Right ventricle myocardium inferior (tissue), 1 donor: ENCODE measurements around the gene RNPEPL1. TPM values are rescaled to one million over a fixed set of nuclear protein-coding genes. Genes with fewer than 3 reads are reported as not detected.
"Not testable (repeated sequence)": the region's sequence is repeated elsewhere in the genome, so short reads cannot be mapped to it uniquely, and the experiment has no call there.

ENCODE experiments used
- ATAC-seq: fragments of 200-7000 bp; cut with Tn5 transposase; one replicate; pipeline ENCODE4 v1.9.1; 2020; ENCODE audit warnings: mild to moderate bottlenecking, moderate library complexity
- DNase-seq: peaks from one replicate; pipeline ENCODE4 v3.0.0; 2021; ENCODE audit errors: missing footprints
- intact Hi-C: fragments of 100-400 bp; cut with DNase I; formaldehyde crosslinking; loops from one replicate; pipeline ENCODE4 v1.11.0; 2022
- long read RNA-seq: library from polyadenylated mRNA; unstranded; transcript quantifications from one replicate; pipeline ENCODE4 v2.0.0, GENCODE V29; 2021
- total RNA-seq: library from RNA; stranded (reverse); fragmentation: NEBNext Ultra II Directional; extraction: Animal tissue kit (Norgen Biotek cat#: 25700); gene quantifications from one replicate; pipeline ENCODE4 v1.2.1, GENCODE V29; 2021
- donor health status: DM: no; HTN: yes; CAD: no; lungs with severe emphysema.

The RNPEPL1 gene, protein sequence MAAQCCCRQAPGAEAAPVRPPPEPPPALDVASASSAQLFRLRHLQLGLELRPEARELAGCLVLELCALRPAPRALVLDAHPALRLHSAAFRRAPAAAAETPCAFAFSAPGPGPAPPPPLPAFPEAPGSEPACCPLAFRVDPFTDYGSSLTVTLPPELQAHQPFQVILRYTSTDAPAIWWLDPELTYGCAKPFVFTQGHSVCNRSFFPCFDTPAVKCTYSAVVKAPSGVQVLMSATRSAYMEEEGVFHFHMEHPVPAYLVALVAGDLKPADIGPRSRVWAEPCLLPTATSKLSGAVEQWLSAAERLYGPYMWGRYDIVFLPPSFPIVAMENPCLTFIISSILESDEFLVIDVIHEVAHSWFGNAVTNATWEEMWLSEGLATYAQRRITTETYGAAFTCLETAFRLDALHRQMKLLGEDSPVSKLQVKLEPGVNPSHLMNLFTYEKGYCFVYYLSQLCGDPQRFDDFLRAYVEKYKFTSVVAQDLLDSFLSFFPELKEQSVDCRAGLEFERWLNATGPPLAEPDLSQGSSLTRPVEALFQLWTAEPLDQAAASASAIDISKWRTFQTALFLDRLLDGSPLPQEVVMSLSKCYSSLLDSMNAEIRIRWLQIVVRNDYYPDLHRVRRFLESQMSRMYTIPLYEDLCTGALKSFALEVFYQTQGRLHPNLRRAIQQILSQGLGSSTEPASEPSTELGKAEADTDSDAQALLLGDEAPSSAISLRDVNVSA
- 98.4 TPM for total RNA-seq
- long read RNA-seq, full-length matches to known transcripts = 191 of 285 reads
- long read RNA-seq, partial matches to known transcripts = 31 of 285 reads
- long read RNA-seq, other reads (novel, unspliced or antisense) = 63 of 285 reads

DNA sequence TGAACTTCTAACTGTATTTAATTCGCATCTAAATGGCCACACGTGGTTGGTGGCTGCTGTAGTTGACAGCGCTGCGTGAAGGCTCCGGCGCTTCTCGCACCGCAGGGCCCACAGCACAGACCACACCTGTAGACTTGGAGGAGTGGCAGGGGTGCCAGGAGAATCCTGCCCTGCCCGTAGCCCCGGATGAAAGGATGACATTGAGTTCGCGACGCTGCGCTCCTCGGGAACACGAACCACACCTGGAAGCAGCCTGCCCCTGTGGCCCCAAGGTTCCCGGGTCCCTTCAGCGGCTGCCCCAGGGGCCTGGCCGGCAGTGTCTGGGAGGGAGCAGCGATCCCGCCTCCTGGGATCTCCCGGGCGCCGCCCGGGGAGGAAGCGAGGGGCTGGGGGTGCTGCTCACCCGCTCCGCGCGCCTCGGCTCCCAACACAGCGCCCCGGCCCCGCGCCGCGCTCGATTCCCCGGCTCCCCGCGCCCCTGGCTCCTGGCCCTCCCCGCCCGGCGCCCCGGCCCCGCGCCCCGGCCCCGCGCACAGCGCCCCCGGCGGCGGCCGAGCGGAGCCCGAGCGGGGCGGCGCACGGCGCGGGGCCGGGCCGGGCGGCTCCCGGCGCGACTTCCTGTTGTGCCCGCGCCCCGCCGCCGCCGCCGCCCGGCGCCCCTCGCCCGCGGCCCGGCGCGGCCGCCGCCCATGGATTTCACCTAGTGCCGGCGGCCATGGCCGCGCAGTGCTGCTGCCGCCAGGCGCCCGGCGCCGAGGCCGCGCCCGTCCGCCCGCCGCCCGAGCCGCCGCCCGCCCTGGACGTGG lies at the start of gene RNPEPL1:
Gene RNPEPL1, plus strand, starts transcription at position 613 of the 806 bp plus-strand sequence. Its CDS starts 103 bp downstream, at position 716.
- DNase-seq (peak; percentile 82), ATAC-seq (peak; percentile 31)
- intact Hi-C loops = loop anchor here (1.0 kb wide), 1 partner anchor 18 kb away; the partner anchor contains the start of gene CAPN10

GRCh38 chr2:240518981-240519380 lies 49.3 kb upstream of the RNPEPL1 start:
- ATAC-seq (no peak), DNase-seq (no peak)
- intact Hi-C loops = loop anchor here (10.0 kb wide), 2 partner anchors 76 to 186 kb away; no protein-coding TSS in a partner anchor

- intact Hi-C loops = loop anchor here (10.0 kb wide), 2 partner anchors 75 to 185 kb away; no protein-coding TSS in a partner anchor
- DNase-seq (no peak), ATAC-seq (no peak)
Measured at GRCh38 chr2:240519396-240520129, 48.7 kb upstream of the RNPEPL1 start.

DNA sequence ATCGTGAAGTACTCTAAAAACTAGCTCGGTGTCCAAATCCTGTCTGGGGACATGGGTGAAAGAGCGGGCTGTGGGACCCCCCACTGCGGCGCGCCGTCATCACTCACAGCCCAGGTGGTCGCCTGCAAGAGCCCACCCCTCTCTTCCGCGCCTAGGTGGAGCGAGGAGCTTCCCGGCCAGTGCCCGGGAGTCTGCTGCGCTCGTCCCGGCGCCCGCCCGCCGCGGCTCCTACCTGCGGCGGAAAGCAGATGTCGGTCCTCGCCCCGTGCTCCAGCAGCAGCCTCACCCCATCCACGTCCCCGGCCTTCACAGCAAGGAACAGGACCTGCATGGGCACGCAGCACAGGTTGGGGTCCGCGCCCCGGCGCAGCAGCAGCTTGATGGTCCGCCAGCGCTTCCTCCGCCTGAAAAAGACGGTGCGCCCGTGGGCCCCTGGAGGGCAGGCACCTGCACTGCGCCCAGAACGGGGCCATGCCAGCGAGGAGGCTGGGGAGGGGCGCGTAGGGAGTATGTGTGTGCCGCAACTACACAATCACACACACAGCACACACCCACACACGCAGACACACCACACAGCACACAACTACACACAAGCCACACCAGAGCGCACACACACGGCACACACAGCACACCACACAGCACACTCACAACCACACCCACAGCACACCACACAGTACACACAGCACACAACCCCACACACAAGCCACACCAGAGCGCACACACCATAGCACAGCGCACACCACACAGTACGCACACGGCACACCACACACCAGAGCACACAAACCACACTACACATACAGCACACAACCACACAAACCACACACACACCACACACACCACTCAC lies 47.9 kb upstream of the RNPEPL1 start:
- ATAC-seq = no peak
- no peak for DNase-seq
- intact Hi-C loops = no loop called here

GRCh38 chr2:240520974-240521350 lies 47.3 kb upstream of the RNPEPL1 start:
- DNase-seq (no peak), ATAC-seq (no peak)
- intact Hi-C loops = no loop called here

- intact Hi-C loops, ATAC-seq, DNase-seq: not testable (repeated sequence)
Measured at GRCh38 chr2:240521885-240522284, 46.4 kb upstream of the RNPEPL1 start.

- DNase-seq (no peak), ATAC-seq (no peak)
- intact Hi-C loops = no loop called here
Measured at GRCh38 chr2:240522406-240522805, 45.9 kb upstream of the RNPEPL1 start.

GRCh38 chr2:240523451-240524281 lies 44.6 kb upstream of the RNPEPL1 start:
- no peak for DNase-seq
- intact Hi-C loops = no loop called here
- ATAC-seq = no peak

DNA sequence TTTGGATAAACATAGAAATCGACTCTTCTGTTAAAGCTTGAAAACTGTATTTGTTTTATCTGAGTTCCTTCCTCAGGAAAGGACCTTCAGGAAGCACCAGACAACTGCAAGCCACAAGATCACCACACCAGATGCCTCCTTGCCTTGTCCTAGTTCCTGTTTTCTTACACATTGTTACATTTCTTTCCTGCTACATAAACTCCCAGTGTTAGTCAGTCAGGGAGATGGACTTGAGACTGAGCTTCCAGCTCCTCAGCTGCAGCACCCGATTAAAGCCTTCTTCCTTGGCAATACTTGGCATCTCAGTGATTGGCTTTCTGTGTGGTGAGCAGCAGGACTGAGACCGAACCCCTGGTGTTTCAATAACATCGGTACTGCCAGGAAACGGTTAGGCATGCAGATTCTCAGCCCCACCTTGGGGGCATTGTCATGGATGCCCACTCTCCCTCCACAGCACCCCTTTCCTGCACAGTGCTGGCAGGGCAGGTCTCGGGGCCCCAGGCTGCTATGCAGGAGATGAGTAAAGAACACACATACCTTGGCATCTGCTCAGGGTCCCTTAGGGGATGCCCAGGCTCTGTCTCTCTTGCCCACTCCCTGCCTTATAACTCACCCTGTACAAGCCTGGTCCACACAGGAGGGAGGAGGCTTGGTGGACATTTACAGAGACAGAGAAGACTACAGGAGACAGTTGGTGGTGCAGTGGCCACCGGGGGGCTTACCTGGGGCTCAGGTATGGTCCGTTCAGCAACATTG lies 43.1 kb upstream of the RNPEPL1 start:
- DNase-seq = no peak

DNA sequence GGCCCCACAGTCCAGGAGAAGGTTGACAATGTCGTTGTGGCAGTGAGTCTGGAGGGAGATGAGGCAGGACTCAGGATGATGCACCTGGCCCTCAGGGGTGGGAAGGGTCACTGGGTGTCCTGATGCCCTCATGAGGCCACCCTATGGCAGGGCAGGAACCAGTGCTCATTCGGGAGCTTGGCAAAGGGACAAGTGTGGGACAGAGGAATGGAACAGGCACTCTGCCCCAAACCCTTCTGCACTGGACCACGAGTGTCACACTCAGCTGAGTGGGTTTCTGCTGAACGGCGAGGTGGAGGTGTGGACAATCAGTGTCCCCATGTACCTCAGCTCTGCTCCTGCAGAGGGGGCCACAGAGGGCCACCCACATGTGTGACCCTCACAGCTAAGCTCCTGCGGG lies 42.5 kb upstream of the RNPEPL1 start:
- ATAC-seq (no peak), DNase-seq (no peak)
- intact Hi-C loops = no loop called here

More for the DNA sequence above, 43.1 kb upstream of the RNPEPL1 start:
- ATAC-seq = no peak
- intact Hi-C loops = no loop called here

DNA sequence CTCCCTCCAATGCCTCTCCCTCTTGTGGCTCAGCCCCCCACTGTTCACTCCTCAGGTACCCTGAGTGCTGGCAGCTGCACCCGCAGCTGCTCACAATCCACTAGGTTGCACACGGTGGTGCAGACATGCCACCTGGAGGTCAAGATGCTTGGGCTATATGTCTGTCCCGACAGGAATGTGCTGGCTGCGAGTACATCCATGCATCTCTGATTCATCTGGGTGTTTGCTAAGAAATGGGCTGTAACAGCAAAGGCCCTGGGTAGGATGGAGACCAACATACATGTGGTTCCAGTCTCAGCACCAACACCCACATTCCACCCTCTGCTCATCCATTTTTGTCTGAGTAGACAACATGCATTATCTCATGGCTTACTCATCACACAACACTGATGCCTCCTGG lies 41.8 kb upstream of the RNPEPL1 start:
- DNase-seq (no peak), ATAC-seq (no peak)
- intact Hi-C loops = no loop called here

DNA sequence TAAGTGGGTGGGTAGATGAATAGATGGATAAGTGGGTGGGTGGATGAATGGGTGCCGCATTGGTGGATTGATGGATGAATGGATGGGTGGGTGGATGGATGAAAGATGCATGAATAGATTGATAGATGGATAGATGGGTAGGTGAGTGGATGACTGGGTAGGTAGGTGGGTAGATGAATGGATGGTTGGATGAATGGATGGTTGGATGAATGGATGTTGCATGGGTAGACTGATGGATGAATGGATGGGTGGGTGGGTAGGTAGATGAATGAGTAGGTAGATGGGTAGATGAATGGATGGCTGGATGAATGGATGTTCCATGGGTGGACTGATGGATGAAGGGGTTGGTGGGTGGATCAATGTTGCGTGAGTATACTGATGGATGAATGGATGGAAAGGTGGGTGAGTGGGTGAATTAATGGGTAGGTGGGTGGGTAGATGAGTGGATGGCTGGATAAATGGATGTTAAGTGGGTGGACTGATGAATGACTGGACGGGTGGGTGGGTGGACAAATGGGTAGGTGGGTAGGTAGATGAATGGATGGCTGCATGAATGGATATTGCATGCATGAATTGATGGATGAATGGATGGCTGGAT lies 41.0 kb upstream of the RNPEPL1 start:
- intact Hi-C loops = no loop called here
- no peak for ATAC-seq
- DNase-seq = no peak

DNA sequence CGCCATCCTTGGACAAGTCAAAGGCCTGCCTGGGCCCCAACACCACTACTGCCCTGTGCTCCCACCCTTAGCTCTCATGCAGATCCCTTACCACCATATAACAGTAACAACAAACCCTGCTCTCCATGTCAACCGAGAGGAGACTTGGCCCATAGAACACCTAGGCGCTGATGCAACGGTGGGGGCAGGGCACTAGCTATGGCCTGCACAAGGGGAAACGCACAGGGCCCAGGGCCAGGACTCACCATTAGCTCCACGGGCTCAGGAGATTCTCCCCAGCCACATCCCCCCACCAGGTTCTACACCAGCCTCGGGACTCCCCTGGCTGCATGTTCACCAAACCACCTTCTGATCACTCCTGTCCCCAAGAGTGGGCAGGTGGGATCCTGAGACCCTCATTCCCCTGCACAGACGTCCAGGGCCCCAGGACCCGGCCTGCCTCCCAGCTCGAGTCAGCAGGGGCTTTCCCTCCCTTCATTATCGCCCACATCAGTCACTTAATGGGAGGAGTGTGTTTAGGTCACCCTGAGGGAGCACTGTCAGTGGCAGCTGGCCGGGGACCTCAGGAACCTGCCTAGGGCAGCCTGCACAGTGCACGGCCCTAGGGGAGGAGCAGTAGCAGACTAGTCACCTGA lies 39.8 kb upstream of the RNPEPL1 start:
- no peak for DNase-seq
- intact Hi-C loops = no loop called here
- ATAC-seq = no peak

DNA sequence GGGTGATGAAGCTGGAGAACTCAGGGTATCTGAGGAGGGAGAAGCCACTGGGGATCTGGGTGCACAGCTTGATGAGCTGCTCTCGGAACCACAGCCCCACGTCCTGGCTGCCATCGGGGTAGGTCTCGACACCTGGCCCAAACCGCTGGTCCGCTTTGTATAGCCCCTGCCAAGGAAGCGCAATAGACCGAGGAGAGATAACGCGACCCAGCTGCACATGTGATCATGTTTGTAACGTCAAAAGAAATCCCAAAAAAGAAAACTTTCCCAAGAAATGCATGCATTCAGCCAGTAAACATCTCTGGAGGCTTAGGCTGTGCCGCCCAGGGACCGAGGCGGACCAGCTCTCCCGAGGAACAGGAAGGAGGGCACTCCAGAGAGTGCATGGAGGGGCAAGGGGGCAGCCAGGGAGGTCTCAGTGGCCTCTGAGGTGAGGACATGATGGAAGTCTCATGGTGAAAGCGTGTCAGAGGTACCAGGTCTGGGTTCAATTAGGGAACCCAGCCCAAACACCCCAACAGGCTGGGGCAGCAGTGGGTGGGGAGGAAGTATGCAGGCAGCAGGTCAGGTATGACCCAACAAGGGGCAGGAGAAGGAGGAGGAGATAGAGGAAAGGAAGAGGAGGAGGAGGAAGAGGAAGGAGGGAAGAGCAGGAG lies 38.8 kb upstream of the RNPEPL1 start:
- DNase-seq (no peak), ATAC-seq (no peak)
- intact Hi-C loops = no loop called here

DNA sequence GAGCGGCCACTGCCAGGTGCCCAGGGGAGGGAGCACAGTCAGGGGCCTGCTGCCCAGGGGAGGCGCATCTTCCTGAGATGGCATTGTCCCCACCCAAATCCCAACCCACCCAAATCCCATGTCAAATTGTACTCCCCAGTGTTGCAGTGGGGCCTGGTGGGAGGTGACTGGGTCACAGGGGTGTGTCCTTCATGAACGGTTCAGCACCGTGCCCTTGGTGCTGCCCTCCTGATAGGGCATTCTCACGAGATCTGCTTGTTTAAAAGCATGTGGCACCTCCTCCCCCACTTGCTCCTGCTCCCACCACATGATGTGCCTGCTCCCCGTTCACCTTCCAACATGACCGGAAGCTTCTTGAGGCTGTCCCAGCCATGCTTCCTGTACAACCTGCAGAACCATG lies 38.1 kb upstream of the RNPEPL1 start:
- intact Hi-C loops = no loop called here
- DNase-seq (no peak), ATAC-seq (no peak)
